ENCODE results near the gene TCF12.

DNA sequence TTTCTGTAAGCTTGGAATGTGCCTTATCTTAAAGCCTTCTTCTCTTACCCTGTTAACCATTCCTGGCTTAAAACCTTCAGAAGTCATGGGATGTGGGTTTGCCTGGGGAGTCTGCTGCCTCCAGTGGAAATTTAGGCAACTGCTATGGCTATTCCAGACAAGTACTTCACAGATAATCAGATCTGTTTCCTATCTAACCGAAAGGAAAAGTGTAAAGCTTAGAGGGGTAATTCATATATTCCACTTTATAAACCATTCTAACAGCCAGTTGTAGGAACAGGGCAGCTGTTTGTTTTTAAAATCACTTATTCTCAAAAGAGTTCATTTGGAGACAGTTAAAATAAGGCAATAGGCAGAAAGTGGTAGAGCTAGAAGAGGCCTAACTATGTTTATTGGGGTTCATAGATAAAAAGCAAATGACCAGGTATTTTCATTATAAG, 219.9 kb downstream of the TCF12 start:
- no peak for TF ChIP-seq EP300 (IDR thresholded peaks at IDR 0.05; ENCODE audit: borderline replicate concordance)
- TF ChIP-seq, protein P1, sequence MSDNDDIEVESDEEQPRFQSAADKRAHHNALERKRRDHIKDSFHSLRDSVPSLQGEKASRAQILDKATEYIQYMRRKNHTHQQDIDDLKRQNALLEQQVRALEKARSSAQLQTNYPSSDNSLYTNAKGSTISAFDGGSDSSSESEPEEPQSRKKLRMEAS (IDR thresholded peaks at IDR 0.05), result no peak
- TF ChIP-seq YY1 (IDR thresholded peaks at IDR 0.05; ENCODE audit: low read depth), result no peak
